GM18505 (cell line): ENCODE measurements around the gene PRR11.
"Not testable (repeated sequence)": the region's sequence is repeated elsewhere in the genome, so short reads cannot be mapped to it uniquely, and the experiment has no call there.

ENCODE experiments used
- ATAC-seq: cut with Tn5 transposase; IDR thresholded peaks from one replicate; pipeline ENCODE4 v1.9.1; 2021; ENCODE audit not compliant: unreplicated experiment
- POLR2A ChIP-seq: IDR thresholded peaks from 4 replicates; pipeline ENCODE4 v1.6.1; 2011; ENCODE audit warnings: borderline replicate concordance; ENCODE audit not compliant: insufficient read depth, insufficient read length; ENCODE audit errors: extremely low read depth

The PRR11 gene

DNA sequence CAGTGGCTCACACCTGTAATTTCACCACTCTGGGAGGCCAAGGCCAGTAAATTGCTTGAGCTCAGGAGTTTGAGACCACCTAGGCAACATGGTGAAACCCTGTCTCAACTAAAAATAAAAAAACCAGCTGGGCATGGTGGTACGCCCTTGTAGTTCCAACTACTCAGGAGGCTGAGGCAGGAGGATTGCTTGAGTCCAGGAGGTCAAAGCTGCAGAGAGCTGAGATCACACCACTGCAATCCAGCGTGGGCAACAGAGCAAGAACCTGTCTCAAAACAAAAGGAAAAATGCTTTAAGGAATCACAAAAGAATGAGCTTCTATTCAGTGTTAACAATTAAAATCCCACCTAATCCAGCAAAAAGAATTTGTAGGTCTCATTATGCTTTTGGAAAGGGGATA lies 5.9 kb downstream of the PRR11 start:
- no peak for ATAC-seq
- no peak for TF ChIP-seq POLR2A

- no peak for ATAC-seq
Measured at GRCh38 chr17:59165933-59166342, 10.4 kb downstream of the PRR11 start.

DNA sequence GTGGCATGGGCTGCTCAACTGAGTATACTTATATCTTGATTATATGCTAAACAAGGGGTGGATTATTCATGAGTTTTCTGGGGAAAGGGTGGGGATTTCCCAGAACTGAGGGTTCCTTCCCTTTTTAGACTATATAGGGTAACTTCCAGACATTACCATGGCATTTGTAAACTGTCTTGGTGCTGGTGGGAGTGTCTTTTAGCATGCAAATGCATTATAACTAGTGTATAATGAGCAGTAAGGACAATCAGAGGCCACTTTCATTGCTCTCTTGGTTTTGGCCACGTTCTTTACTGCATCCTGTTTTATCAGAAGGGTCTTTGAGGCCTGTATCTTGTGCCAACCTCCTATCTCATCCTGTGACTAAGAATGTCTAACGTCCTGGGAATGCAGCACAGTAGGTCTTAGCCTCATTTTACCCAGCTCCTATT lies 12.0 kb downstream of the PRR11 start:
- no peak for TF ChIP-seq POLR2A
- ATAC-seq, result no peak

More at GRCh38 chr17:59165933-59166342, 10.4 kb downstream of the PRR11 start:
- TF ChIP-seq POLR2A, result no peak

DNA sequence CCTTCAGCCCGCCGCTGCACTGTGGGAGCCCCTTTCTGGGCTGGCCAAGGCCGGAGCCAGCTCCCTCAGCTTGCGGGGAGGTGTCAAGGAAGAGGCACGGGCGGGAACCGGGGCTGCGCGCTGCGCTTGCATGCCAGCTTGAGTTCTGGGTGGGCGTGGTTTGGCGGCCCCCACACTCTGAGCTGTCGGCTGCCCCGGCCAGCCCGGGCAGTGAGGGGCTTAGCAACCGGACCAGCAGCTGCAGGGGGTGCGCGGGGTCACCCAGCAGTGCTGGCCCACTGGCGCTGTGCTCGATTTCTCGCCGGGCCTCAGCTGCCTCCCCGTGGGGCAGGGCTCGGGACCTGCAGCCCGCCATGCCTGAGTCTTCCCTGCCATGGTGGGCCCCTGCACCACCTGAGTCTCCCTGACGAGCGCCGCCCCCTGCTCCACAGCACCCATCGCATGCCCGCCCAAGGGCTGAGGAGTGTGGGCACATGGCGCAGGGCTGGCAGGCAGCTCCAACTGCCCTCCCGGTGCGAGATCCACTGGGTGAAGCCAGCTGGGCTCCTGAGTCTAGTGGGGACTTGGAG lies 17.0 kb downstream of the PRR11 start:
- no peak for ATAC-seq
- TF ChIP-seq POLR2A, result no peak

DNA sequence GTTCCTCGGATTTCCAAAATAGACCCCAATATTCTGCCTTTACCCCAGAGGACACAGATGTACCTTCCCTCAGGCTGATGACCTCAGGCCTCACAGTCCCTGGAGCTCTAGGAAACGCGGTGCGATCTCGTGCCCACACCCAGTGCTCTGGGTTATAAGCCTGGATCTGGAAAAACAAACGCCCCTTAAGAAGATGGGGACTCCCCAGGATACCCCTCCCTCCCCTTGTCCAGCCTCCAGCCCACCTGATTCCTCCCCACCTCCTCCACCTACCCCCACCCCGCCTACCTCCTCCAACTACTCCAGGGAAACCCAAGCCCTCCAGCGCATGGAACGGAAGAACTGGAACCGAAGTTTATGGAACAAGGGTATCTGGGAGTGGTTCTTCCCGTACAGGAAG lies 19.1 kb downstream of the PRR11 start:
- TF ChIP-seq POLR2A, result no peak
- no peak for ATAC-seq

DNA sequence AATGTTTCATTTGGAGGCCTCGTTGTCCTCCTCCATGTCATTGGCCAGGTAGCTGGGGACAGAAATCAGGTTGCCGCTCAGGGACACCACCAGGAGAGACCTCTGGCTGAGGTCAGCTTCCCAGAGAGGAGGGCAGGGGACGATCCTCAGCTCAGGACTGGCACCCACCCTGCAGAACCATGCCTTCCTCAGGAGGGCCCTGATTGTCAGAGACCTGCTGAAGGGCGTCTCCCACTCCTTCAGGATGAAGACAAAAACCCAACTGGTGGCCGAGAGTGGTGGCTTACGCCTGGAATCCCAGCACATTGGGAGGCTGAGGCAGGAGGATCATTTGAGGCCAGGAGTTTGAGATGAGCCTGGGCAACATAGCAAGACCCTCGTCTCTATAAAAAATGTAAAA lies 19.5 kb downstream of the PRR11 start:
- no peak for ATAC-seq
- TF ChIP-seq POLR2A, result no peak

DNA sequence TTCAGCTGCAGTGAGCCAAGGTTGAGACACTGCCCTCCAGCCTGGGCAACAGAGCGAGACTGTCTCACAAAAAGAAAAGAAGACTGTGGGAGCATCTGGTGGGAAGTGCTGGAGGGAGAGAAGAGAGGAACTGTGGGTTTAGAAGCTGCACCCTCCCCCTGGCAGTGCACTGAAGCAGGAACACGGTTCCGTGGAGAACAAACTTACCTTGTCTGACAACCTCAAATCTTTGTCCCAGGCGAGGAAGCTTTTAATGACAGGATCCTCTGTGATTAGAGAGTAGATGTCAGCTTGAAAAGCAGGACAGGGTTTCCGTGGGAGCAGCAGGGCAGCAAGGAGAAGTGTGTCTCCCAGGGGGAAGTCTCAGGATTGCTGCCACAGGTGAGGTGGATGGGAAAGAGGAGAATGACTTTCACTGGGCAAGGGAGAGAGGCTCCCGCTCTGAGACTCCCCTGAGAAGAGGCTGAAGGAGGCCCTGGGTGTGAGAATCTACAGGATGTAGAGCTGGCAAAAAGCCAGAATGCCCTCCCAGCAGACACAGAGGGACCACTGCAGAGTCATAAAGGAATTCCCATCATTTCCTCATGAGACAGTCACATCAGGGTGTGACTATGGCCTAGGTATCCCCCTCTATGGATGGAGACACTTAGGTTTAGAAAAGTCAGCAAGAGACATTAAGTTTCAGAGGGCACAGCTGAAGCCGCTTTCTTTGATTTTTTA lies 22.9 kb downstream of the PRR11 start:
- no peak for ATAC-seq
- no peak for TF ChIP-seq POLR2A

- not testable (repeated sequence) for ATAC-seq
Measured at GRCh38 chr17:59179601-59180000, 24.1 kb downstream of the PRR11 start.

GRCh38 chr17:59180626-59181025 lies 25.1 kb downstream of the PRR11 start:
- no peak for ATAC-seq

GRCh38 chr17:59181481-59181880 lies 25.9 kb downstream of the PRR11 start:
- TF ChIP-seq POLR2A, result no peak
- no peak for ATAC-seq

More at GRCh38 chr17:59180626-59181025, 25.1 kb downstream of the PRR11 start:
- TF ChIP-seq POLR2A, result no peak

- no peak for TF ChIP-seq POLR2A
- ATAC-seq, result no peak
Measured at GRCh38 chr17:59185997-59186396, 30.5 kb downstream of the PRR11 start.

DNA sequence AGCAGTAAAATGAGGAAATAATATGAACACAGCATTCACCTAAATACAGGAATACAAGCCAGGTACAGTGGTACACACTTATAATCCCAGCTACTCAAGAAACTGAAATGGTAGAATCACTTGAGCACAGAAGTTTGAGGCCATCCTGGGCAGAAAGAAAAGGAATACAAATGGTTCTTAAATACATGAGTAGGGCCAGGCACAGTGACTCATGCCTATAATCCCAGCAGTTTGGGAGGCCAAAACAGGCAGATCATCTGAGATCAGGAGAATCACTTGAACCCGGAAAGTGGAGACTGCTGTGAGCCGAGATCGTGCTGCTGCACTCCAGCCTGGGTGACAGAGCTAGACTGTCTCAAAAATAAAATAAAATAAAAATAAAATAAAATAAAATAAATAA lies 31.3 kb downstream of the PRR11 start:
- no peak for ATAC-seq
- no peak for TF ChIP-seq POLR2A

DNA sequence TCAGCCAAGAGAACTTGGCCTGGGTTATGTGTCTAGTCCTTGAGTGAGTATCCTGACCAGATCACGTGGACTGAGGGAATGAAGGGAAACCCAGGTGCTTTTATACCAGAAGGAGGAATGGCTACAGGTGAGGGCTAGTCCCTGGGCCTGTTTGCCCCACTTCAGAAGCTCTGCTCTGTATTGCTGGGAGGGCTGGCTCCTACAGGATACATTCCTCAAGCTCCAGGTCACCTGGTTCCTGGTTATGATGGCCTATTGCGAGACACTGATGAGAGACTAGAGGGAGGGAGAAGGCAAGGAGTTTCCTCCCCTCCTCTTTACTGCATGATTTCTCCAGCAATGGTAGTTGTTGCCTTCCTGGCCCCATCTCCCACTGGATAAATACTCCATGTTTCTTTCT lies 35.3 kb downstream of the PRR11 start:
- no peak for ATAC-seq
- no peak for TF ChIP-seq POLR2A

GRCh38 chr17:59193336-59193862 lies 37.9 kb downstream of the PRR11 start:
- ATAC-seq, result no peak
- TF ChIP-seq POLR2A, result no peak

DNA sequence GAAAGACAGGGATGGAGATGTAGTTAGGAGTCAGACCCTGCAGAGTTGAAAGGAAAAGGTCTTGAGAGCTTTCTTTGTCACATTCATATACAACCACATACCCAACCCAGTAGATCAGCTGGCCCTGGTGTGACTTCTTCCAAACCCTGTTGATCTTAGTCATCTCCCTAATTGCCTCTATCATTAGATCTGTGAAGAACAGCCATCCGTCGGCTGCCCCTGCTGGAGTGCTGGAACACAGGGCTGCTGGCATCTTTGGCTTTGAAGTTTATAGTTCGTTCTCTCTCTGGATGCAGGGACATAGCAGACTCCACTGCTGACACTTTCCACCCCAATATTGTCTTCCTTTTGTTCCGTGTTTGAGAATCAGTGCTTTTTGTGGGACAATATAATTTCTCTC lies 43.9 kb downstream of the PRR11 start:
- ATAC-seq, result no peak

DNA sequence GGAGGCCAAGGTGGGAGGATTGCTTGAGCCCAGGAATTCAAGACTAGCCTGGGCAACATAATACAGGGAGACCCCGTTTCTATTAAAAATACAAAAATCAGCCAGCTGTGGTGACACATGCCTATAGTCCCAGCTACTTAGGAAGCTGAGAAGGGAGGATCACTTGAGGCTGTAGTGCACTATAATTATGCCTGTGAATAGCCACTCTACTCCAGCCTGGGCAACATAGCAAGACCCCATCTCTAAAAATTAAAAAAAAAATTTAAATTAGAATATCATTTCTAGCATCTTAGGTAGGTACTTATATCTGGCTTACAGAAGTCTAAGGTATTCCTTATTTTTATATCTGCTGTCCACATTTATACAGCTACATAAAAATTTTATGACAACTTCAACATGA lies 46.8 kb downstream of the PRR11 start:
- ATAC-seq, result no peak
- TF ChIP-seq POLR2A, result no peak

More for the DNA sequence above, 43.9 kb downstream of the PRR11 start:
- no peak for TF ChIP-seq POLR2A
